Measurements from ENCODE around the gene PLPP3. TPM values are rescaled to one million over a fixed set of nuclear protein-coding genes. Genes with fewer than 3 reads are reported as not detected.

Gene PLPP3
- total RNA-seq, 1 experiment from 2014 or later = 3.4 TPM

DNA sequence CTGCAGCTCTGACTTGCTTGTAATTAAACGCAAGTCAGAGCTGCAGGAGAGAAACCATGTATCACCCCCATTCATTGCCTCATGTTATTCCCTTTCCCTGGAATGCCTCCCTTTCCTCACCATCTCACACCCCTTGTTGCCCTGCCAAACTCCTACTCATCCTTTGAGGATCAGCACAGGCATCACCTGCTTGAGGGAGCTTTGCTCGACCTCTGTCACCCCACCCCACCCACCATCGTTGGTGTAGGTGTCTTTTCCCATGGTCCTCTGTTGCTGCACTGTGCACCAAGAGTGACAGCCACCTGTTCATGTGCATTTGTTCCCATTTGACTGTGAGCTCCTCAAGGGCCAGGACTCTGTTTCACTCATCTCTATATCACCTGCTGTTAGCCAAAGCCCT lies 117.2 kb downstream of the PLPP3 start:
- ChIA-PET CTCF (no interaction called here), POLR2A (no interaction called here), RAD21 (ENCODE audit: low non-redundant PET in 1 of 2, low total read pairs in 2 of 2, uncharacterized antibody in 2 of 2, unreplicated experiment in 2 of 2) (no interaction called here)
- intact Hi-C loops (cut with micrococcal nuclease) = no loop called here
- no peak overlapping the region for H3K4me2 ChIP-seq (ENCODE audit: low read length)
- H3K4me3 ChIP-seq (replicated peaks in 1 of 2; ENCODE audit: low read depth in 1 of 2, low read length in 2 of 2) = no peak overlapping the region
- H3K4me1 ChIP-seq (ENCODE audit: control insufficient read depth in 1 of 2, insufficient read depth in 2 of 2, low read length in 2 of 2) = peaks cover 0 to 2% of the 10 kb centered on the region in 2 experiments; a peak in 2 of 4 replicates
- H3K27ac ChIP-seq (ENCODE audit: low read depth, low read length) = no peak overlapping the region
- no peaks in the 10 kb centered on the region for H3K27me3 ChIP-seq (ENCODE audit: insufficient read depth, low read length)
- TF ChIP-seq SP1 (IDR thresholded peaks at IDR 0.05; ENCODE audit: low read depth) (no peak), SRF (IDR thresholded peaks at IDR 0.05; ENCODE audit: low read depth) (no peak), ATF3 (IDR thresholded peaks at IDR 0.05) (no peak), EZH2 (IDR thresholded peaks at IDR 0.05) (no peak), POLR2A (IDR thresholded peaks at IDR 0.05; ENCODE audit: borderline replicate concordance, extremely low read depth, insufficient read depth, insufficient read length) (no peak), POLR2AphosphoS5 (IDR thresholded peaks at IDR 0.05; ENCODE audit: low read depth, low read length) (no peak), JUND (IDR thresholded peaks at IDR 0.05) (no peak), RAD21 (IDR thresholded peaks at IDR 0.05; ENCODE audit: low read depth) (no peak), ZFX (IDR thresholded peaks at IDR 0.05) (no peak), YY1 (IDR thresholded peaks at IDR 0.05; ENCODE audit: extremely low read depth, insufficient replicate concordance, low read depth, low read length) (no peak), CTCF (IDR thresholded peaks at IDR 0.05 in 2 of 3, conservative IDR thresholded peaks at IDR 0.05 in 1 of 3; ENCODE audit: borderline replicate concordance in 1 of 3, insufficient read depth in 1 of 3, low read depth in 2 of 3, low read length in 2 of 3) (no peak), EGR1 (IDR thresholded peaks at IDR 0.05; ENCODE audit: low read depth) (no peak), ZBTB33 (IDR thresholded peaks at IDR 0.05; ENCODE audit: extremely low read depth, insufficient replicate concordance, low read length) (no peak), TCF7L2 (IDR thresholded peaks at IDR 0.05; ENCODE audit: borderline replicate concordance, extremely low read depth, insufficient read depth, insufficient read length) (no peak), EZH2phosphoT487 (IDR thresholded peaks at IDR 0.05; ENCODE audit: borderline replicate concordance) (no peak), CEBPB (IDR thresholded peaks at IDR 0.05; ENCODE audit: low read depth) (no peak), ZNF274 (IDR thresholded peaks at IDR 0.05; ENCODE audit: low read depth, low read length) (no peak)
- TF ChIP-seq, protein P1, sequence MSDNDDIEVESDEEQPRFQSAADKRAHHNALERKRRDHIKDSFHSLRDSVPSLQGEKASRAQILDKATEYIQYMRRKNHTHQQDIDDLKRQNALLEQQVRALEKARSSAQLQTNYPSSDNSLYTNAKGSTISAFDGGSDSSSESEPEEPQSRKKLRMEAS (IDR thresholded peaks at IDR 0.05) = no peak
- no peaks in the 10 kb centered on the region for H4K20me1 ChIP-seq (ENCODE audit: insufficient read depth)
- no peaks in the 10 kb centered on the region for H3K9me3 ChIP-seq (ENCODE audit: control insufficient read depth in 1 of 2, insufficient read depth in 1 of 2, low read depth in 1 of 2, low read length in 2 of 2)
- H2AFZ ChIP-seq (ENCODE audit: low read depth, low read length, poor library complexity, severe bottlenecking) = no peak overlapping the region
- ATAC-seq = no peak
- H3K79me2 ChIP-seq (ENCODE audit: insufficient read depth, low read length) = no peaks in the 10 kb centered on the region
- H3K36me3 ChIP-seq (ENCODE audit: control insufficient read depth in 1 of 2, insufficient read depth in 2 of 2, low read length in 2 of 2) = no peaks in the 10 kb centered on the region
- H3K9ac ChIP-seq (ENCODE audit: low read length) = no peak overlapping the region
- no TSS peak for BruUV-seq (replicated peaks)
- no peaks in the 10 kb centered on the region for H3K9me2 ChIP-seq (ENCODE audit: insufficient read depth)
- DNase-seq (ENCODE audit: low read depth, low spot score) = no peak
